ENCODE results near the gene PFKFB2.

Gene PFKFB2

GRCh38 chr1:207007352-207008033, 45.6 kb upstream of the PFKFB2 start:
- peak; percentile 98 for TF ChIP-seq EP300 (IDR thresholded peaks at IDR 0.05; ENCODE audit: borderline replicate concordance)
- no peak; the same call in 1 of the 2 replicates for TF ChIP-seq TAF1 (IDR thresholded peaks at IDR 0.05; ENCODE audit: low read depth)
- peak; percentile 100 for TF ChIP-seq TEAD4 (IDR thresholded peaks at IDR 0.05)
- 0 out of 2 replicates have a peak, but pooled peaks have one; percentile 30 for TF ChIP-seq ZBTB7A (IDR thresholded peaks at IDR 0.05; ENCODE audit: low read depth)
- TF ChIP-seq, protein P1, sequence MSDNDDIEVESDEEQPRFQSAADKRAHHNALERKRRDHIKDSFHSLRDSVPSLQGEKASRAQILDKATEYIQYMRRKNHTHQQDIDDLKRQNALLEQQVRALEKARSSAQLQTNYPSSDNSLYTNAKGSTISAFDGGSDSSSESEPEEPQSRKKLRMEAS (IDR thresholded peaks at IDR 0.05): peak; percentile 53
- TF ChIP-seq TCF12 (IDR thresholded peaks at IDR 0.05; ENCODE audit: low read depth): peak; percentile 98
- TF ChIP-seq, protein P2, sequence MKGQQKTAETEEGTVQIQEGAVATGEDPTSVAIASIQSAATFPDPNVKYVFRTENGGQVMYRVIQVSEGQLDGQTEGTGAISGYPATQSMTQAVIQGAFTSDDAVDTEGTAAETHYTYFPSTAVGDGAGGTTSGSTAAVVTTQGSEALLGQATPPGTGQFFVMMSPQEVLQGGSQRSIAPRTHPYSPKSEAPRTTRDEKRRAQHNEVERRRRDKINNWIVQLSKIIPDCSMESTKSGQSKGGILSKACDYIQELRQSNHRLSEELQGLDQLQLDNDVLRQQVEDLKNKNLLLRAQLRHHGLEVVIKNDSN (IDR thresholded peaks at IDR 0.05): no peak
- TF ChIP-seq FOXM1 (IDR thresholded peaks at IDR 0.05; ENCODE audit: borderline replicate concordance, low read depth): peak; percentile 96
- peak; percentile 99 for TF ChIP-seq NFIC (IDR thresholded peaks at IDR 0.05)
- no peak for TF ChIP-seq CREB1 (IDR thresholded peaks at IDR 0.05; ENCODE audit: low read depth)
- no peak for TF ChIP-seq YY1 (IDR thresholded peaks at IDR 0.05; ENCODE audit: low read depth)
- no peak for TF ChIP-seq EGR1 (IDR thresholded peaks at IDR 0.05)
- TF ChIP-seq, protein P3, sequence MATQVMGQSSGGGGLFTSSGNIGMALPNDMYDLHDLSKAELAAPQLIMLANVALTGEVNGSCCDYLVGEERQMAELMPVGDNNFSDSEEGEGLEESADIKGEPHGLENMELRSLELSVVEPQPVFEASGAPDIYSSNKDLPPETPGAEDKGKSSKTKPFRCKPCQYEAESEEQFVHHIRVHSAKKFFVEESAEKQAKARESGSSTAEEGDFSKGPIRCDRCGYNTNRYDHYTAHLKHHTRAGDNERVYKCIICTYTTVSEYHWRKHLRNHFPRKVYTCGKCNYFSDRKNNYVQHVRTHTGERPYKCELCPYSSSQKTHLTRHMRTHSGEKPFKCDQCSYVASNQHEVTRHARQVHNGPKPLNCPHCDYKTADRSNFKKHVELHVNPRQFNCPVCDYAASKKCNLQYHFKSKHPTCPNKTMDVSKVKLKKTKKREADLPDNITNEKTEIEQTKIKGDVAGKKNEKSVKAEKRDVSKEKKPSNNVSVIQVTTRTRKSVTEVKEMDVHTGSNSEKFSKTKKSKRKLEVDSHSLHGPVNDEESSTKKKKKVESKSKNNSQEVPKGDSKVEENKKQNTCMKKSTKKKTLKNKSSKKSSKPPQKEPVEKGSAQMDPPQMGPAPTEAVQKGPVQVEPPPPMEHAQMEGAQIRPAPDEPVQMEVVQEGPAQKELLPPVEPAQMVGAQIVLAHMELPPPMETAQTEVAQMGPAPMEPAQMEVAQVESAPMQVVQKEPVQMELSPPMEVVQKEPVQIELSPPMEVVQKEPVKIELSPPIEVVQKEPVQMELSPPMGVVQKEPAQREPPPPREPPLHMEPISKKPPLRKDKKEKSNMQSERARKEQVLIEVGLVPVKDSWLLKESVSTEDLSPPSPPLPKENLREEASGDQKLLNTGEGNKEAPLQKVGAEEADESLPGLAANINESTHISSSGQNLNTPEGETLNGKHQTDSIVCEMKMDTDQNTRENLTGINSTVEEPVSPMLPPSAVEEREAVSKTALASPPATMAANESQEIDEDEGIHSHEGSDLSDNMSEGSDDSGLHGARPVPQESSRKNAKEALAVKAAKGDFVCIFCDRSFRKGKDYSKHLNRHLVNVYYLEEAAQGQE (IDR thresholded peaks at IDR 0.05; ENCODE audit: low read depth): no peak
- peak; percentile 32 for TF ChIP-seq RAD21 (IDR thresholded peaks at IDR 0.05; ENCODE audit: low read depth)
- peak; percentile 64 for TF ChIP-seq CEBPB (IDR thresholded peaks at IDR 0.05)

- TF ChIP-seq ZBTB7A (IDR thresholded peaks at IDR 0.05; ENCODE audit: low read depth) (no peak), CREB1 (IDR thresholded peaks at IDR 0.05; ENCODE audit: low read depth) (no peak), EP300 (IDR thresholded peaks at IDR 0.05; ENCODE audit: borderline replicate concordance) (no peak), TAF1 (IDR thresholded peaks at IDR 0.05; ENCODE audit: low read depth) (no peak), NFIC (IDR thresholded peaks at IDR 0.05) (no peak), EGR1 (IDR thresholded peaks at IDR 0.05) (no peak), FOXM1 (IDR thresholded peaks at IDR 0.05; ENCODE audit: borderline replicate concordance, low read depth) (no peak), TEAD4 (IDR thresholded peaks at IDR 0.05) (no peak), RAD21 (IDR thresholded peaks at IDR 0.05; ENCODE audit: low read depth) (no peak), CEBPB (IDR thresholded peaks at IDR 0.05) (no peak), YY1 (IDR thresholded peaks at IDR 0.05; ENCODE audit: low read depth) (no peak), TCF12 (IDR thresholded peaks at IDR 0.05; ENCODE audit: low read depth) (no peak)
- TF ChIP-seq, protein P1 (IDR thresholded peaks at IDR 0.05): no peak
- TF ChIP-seq, protein P3 (IDR thresholded peaks at IDR 0.05; ENCODE audit: low read depth): no peak
- TF ChIP-seq, protein P2 (IDR thresholded peaks at IDR 0.05): no peak
These were observed 43.8 kb upstream of the PFKFB2 start for GRCh38 chr1:207009182-207009850.

- no peak for TF ChIP-seq EGR1 (IDR thresholded peaks at IDR 0.05)
- TF ChIP-seq CEBPB (IDR thresholded peaks at IDR 0.05): no peak
- TF ChIP-seq YY1 (IDR thresholded peaks at IDR 0.05; ENCODE audit: low read depth): no peak
- TF ChIP-seq, protein P2 (IDR thresholded peaks at IDR 0.05): no peak
- no peak for TF ChIP-seq TCF12 (IDR thresholded peaks at IDR 0.05; ENCODE audit: low read depth)
- TF ChIP-seq RAD21 (IDR thresholded peaks at IDR 0.05; ENCODE audit: low read depth): no peak
- no peak for TF ChIP-seq TEAD4 (IDR thresholded peaks at IDR 0.05)
- TF ChIP-seq FOXM1 (IDR thresholded peaks at IDR 0.05; ENCODE audit: borderline replicate concordance, low read depth): no peak
- TF ChIP-seq ZBTB7A (IDR thresholded peaks at IDR 0.05; ENCODE audit: low read depth): no peak
These were observed 43.1 kb upstream of the PFKFB2 start for GRCh38 chr1:207009945-207010344.

- TF ChIP-seq EP300 (IDR thresholded peaks at IDR 0.05; ENCODE audit: borderline replicate concordance): no peak
- TF ChIP-seq, protein P2 (IDR thresholded peaks at IDR 0.05): no peak
- no peak for TF ChIP-seq FOXM1 (IDR thresholded peaks at IDR 0.05; ENCODE audit: borderline replicate concordance, low read depth)
- TF ChIP-seq RAD21 (IDR thresholded peaks at IDR 0.05; ENCODE audit: low read depth): no peak
- no peak for TF ChIP-seq CEBPB (IDR thresholded peaks at IDR 0.05)
- TF ChIP-seq, protein P1 (IDR thresholded peaks at IDR 0.05): no peak
- no peak for TF ChIP-seq EGR1 (IDR thresholded peaks at IDR 0.05)
- no peak for TF ChIP-seq TEAD4 (IDR thresholded peaks at IDR 0.05)
- TF ChIP-seq, protein P3 (IDR thresholded peaks at IDR 0.05; ENCODE audit: low read depth): no peak
- TF ChIP-seq TAF1 (IDR thresholded peaks at IDR 0.05; ENCODE audit: low read depth): no peak
- TF ChIP-seq CREB1 (IDR thresholded peaks at IDR 0.05; ENCODE audit: low read depth): no peak
- no peak for TF ChIP-seq ZBTB7A (IDR thresholded peaks at IDR 0.05; ENCODE audit: low read depth)
- TF ChIP-seq YY1 (IDR thresholded peaks at IDR 0.05; ENCODE audit: low read depth): no peak
- TF ChIP-seq TCF12 (IDR thresholded peaks at IDR 0.05; ENCODE audit: low read depth): no peak
- no peak for TF ChIP-seq NFIC (IDR thresholded peaks at IDR 0.05)
These were observed 42.3 kb upstream of the PFKFB2 start for GRCh38 chr1:207010726-207011125.
